GM03348 (cell line): ENCODE measurements around the gene OR52N4.
"Not testable (repeated sequence)": the region's sequence is repeated elsewhere in the genome, so short reads cannot be mapped to it uniquely, and the experiment has no call there.

Experiments
- DNase-seq: peaks from one replicate; pipeline ENCODE4 v3.0.0; 2012; ENCODE audit warnings: low spot score

OR52N4 gene

GRCh38 chr11:5753943-5754342 lies at the start of gene OR52N4:
Gene OR52N4, plus strand, starts transcription at chr11:5754243. Its CDS starts 498 bp downstream, at chr11:5754741.
- DNase-seq, result no peak

- no peak for DNase-seq
Measured at GRCh38 chr11:5705688-5706087, 48.4 kb upstream of the OR52N4 start.

GRCh38 chr11:5712507-5712906 lies 41.5 kb upstream of the OR52N4 start:
- DNase-seq, result no peak

DNA sequence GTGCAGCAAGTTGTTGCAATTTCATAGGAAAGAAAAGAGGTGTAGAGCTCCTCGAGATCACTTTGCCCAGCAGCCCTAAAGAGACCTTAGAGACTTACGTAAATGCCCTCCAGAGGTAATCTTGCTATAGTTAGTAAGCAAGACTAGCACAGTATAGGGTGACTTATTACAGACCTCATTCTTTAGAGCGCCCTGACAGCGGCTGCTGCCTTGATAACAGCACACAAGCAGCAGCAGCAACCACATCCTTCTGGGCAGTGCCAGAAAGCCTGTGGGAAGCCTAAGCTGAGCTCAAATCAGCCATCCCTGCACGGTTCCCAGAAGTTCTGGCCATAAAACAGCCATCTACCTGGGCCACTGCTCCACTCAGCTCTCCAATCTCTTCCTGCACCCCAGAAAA lies 40.3 kb upstream of the OR52N4 start:
- no peak for DNase-seq

- DNase-seq, result not testable (repeated sequence)
Measured at GRCh38 chr11:5716518-5716917, 37.5 kb upstream of the OR52N4 start.

GRCh38 chr11:5719703-5720495 lies 34.1 kb upstream of the OR52N4 start:
- DNase-seq, result peak; percentile 12

DNA sequence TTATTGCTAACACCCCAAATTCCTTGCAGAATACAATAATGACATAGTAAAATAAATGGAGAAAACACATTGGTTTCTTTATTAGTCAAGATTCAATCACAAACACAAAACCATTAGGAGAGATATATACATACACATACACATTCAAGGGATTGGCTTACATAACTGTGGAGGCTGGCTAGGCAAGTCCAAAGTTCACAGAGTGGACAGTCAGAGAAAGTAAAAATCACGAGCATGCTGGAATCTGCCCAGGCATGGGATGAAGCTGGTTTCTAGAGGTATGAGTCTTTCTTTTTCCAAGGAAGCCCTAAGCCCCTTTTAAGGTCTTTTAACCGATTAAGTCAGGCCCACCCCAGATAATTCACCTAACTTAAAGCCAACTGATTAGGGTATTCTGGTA lies 31.4 kb upstream of the OR52N4 start:
- DNase-seq, result no peak

DNA sequence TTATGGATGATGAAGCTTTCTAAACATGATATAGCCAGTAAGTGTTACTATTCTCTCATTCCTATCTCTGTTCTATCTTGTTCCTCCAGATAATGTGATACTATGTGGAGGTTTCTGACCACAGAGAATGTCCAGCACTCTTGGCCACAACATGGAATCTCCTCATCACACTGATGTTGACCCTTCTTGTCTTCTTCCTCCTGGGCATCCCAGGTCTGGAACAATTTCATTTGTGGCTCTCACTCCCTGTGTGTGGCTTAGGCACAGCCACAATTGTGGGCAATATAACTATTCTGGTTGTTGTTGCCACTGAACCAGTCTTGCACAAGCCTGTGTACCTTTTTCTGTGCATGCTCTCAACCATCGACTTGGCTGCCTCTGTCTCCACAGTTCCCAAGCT lies 27.7 kb upstream of the OR52N4 start:
- DNase-seq, result no peak

GRCh38 chr11:5727691-5728090 lies 26.4 kb upstream of the OR52N4 start:
- DNase-seq, result no peak

- DNase-seq, result no peak
Measured at GRCh38 chr11:5736396-5736795, 17.6 kb upstream of the OR52N4 start, which contains the start of gene OR56B1. Gene OR56B1, plus strand, starts transcription at chr11:5736448. Its CDS starts 69 bp downstream, at chr11:5736517.

DNA sequence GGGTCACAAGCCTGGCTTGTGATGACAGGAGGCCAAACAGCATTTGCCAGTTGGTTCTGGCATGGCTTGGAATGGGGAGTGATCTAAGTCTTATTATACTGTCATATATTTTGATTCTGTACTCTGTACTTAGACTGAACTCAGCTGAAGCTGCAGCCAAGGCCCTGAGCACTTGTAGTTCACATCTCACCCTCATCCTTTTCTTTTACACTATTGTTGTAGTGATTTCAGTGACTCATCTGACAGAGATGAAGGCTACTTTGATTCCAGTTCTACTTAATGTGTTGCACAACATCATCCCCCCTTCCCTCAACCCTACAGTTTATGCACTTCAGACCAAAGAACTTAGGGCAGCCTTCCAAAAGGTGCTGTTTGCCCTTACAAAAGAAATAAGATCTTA lies 17.0 kb upstream of the OR52N4 start:
- peak; percentile 8 for DNase-seq

DNA sequence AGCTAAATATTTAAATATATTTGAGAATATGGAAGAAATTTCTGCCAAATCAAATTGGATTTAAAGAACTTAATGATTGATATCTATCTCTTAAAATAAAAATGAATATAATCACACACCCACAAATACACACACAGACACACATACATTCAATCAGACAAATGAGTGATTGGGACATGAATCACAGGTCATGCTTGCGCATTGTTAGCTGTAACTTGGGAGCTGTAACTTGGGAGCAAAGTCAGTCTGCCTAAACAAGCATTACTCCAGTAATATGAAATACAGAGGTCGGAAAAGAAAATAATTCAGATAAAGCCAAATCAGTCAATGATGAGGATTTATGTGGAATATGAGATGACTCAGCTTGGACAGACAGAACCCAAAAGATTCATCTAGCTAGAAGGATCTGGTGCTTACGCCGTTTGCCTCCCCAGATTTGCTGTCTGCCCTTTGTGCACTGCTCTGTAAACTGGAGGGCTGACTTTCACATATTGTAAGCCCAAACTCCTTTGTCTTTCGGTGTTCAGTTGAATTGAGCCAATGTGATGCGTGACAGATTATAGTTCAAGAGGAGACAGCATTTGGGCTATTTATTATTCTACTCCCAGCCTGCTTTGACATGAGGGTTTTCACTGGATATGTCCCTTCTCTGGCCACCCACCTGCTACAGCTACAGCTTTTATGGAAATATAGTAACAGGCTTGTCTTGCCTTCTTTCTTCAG lies 16.2 kb upstream of the OR52N4 start:
- DNase-seq, result no peak

DNA sequence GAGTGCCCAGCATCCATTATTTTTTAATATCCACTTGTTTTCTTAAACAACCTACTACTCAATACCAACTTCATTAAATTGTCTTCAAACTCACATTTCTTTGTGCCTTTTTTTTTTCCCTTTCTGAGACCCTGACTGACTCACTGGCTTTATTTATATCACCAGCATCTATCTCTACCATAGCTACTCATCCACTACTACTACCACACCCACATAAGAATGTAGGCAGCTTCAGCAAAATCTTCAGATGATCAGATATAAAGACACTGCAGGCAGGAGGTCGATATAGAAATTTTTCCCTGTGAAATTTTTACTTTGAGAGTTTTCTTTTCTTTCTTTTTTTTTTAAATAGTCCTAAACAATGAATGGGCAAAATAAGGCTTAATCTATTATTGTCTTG lies 15.6 kb upstream of the OR52N4 start:
- no peak for DNase-seq

DNA sequence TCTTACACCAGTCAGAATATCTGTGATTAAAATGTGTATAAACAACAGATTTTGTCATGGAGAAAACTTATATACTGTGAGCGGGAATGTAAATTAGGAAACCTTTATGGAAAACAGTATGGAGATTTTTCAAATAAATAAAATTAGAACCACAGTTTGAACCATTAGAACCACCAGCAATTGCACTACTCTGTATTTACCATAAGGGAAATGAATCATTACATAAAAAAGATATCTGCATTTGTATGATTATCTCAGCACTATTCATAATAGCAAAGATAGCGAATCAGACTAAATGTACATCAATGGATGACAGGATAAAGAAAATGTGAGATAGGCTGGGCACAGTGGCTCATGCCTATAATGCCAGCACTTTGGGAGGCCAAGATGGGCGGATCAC lies 7.4 kb upstream of the OR52N4 start:
- no peak for DNase-seq

- no peak for DNase-seq
Measured at GRCh38 chr11:5749836-5750235, 4.2 kb upstream of the OR52N4 start.

DNA sequence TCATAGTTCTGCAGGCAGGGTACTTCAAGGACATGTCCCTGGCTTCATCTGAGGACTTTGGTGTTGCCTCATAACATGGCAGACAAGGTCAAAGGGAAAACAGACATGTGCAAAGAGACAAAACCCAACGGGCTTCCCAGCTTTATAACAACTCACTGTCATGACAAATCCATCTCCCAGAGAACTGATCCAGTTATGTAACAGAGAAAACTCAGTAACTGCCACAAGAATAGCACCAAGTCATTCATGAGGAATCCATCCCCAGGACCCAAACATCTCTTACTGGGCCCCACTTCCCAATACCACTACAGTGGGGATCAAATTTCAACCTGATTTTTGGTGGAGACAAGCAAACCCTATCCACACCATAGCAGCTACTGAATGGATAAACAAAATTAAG lies 13.0 kb downstream of the OR52N4 start:
- DNase-seq, result no peak

DNA sequence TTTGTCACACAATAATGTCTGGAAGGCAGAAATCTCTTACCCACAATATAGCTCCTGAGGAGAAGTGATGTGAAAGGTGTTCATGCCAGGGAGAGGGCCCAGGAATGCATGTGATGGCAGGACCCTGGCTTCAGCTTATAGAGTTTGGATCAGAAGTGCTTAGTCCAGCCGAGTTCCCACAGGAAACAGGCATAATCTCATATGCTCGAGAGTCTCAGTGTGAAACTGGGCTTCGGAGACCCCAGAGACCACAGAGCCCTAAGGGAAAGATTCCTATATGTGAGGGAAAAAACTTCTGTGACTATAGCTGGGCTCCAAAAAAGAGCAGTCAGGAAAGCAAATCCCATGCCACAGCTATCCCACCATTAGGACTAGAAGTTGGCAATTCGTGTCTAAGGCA lies 29.2 kb downstream of the OR52N4 start, which contains the start of gene OR52N5:
OR52N5 (minus strand) TSS at position 101 of the 400 bp plus-strand sequence. CDS start 4,721 bp downstream, outside the sequence.
- DNase-seq, result no peak

GRCh38 chr11:5791165-5791564 lies 37.1 kb downstream of the OR52N4 start, which contains the start of gene OR52N1:
Gene OR52N1, minus strand, starts transcription at chr11:5791265. Its CDS starts 2,449 bp downstream, at chr11:5788816.
- no peak for DNase-seq

DNA sequence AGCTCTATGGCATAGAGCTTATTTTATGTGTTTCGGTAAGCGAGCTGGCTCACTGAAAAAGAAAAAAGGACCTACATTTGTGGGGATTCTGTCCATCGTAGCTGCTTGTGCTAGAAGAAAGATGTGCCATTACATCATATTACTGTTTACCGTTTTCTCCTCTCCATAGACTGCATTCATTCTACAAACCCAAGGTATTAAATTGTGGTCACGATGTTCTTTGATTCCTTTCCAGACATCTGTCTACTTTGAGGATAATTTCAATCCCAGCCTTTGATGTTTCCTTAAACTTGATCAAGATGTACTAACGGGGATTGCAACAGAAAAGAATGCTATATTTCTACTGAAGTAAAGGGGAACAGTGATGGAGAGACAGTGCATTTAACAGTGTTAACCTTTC lies 42.5 kb downstream of the OR52N4 start:
- DNase-seq, result no peak

DNA sequence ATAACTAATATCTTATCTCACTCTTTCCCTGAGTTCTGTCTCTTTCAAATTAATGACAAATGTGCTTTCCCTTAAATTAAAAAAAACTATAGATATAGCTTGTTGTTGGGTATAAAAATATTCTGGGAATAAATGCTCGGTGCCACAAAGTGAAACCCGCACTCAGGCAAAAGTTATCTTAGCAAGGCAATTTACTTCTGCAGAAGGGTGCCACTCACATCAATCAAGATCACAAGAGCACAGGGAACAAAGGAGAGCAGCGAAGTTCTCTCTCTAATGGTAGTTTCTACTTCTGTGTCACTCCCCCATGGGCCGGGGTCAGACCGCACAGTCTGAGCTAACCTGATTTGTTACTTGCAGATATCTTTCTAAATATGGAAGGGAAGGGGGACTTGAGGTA lies 49.9 kb downstream of the OR52N4 start:
- no peak for DNase-seq
